Measurements from ENCODE around the gene ST8SIA2. TPM values are rescaled to one million over a fixed set of nuclear protein-coding genes. Genes with fewer than 3 reads are reported as not detected.
A peak's percentile ranks its signal among the peaks of the same experiment; 100 is the strongest.

ST8SIA2 gene
- total RNA-seq, 1 experiment from 2014 or later, result 0.43 TPM

- no peaks in the 10 kb centered on the region for H3K36me3 ChIP-seq (ENCODE audit: insufficient read depth, low read length, poor library complexity, severe bottlenecking)
- intact Hi-C loops (cut with micrococcal nuclease; ENCODE audit: unreplicated experiment), result loop anchor here (5.0 kb wide), 1 partner anchor 326 kb away; no protein-coding TSS in a partner anchor
- no peak overlapping the region for H3K27ac ChIP-seq (ENCODE audit: low read depth, low read length, poor library complexity, severe bottlenecking)
- CTCF ChIA-PET, result interaction anchor here (1.4 kb wide), 1 partner anchor 323 kb away, joined by 12 read pairs; no protein-coding TSS in a partner anchor
- no peak for TF ChIP-seq EZH2 (IDR thresholded peaks at IDR 0.05; ENCODE audit: borderline replicate concordance, low read depth, low read length, poor library complexity, severe bottlenecking)
- TF ChIP-seq CTCF (conservative IDR thresholded peaks at IDR 0.05; ENCODE audit: low read depth, low read length), result peak; percentile 49
- peak; percentile 47 for DNase-seq (ENCODE audit: low spot score)
- no peak overlapping the region for H3K4me3 ChIP-seq (ENCODE audit: low read depth, low read length, poor library complexity, severe bottlenecking)
- no peaks in the 10 kb centered on the region for H3K9me3 ChIP-seq (ENCODE audit: low read depth, low read length, poor library complexity, severe bottlenecking)
- no peaks in the 10 kb centered on the region for H3K4me1 ChIP-seq (ENCODE audit: insufficient read depth, low read length, poor library complexity, severe bottlenecking)
- BruUV-seq (replicated peaks), result no TSS peak
- POLR2A ChIA-PET (ENCODE audit: low non-redundant PET), result no interaction called here
- peaks cover 97% of the 10 kb centered on the region for H3K27me3 ChIP-seq (replicated peaks; ENCODE audit: insufficient read depth, low read depth, low read length, poor library complexity)
These were observed 2.0 kb upstream of the ST8SIA2 start for GRCh38 chr15:92391640-92392039.

GRCh38 chr15:92392462-92392861, 1.2 kb upstream of the ST8SIA2 start:
- Histone ChIP-seq H3K4me3 (ENCODE audit: low read depth, low read length, poor library complexity, severe bottlenecking) (no peak overlapping the region), H3K36me3 (ENCODE audit: insufficient read depth, low read length, poor library complexity, severe bottlenecking) (no peaks in the 10 kb centered on the region), H3K9me3 (ENCODE audit: low read depth, low read length, poor library complexity, severe bottlenecking) (no peaks in the 10 kb centered on the region), H3K27me3 (replicated peaks; ENCODE audit: insufficient read depth, low read depth, low read length, poor library complexity) (peaks cover 97% of the 10 kb centered on the region), H3K4me1 (ENCODE audit: insufficient read depth, low read length, poor library complexity, severe bottlenecking) (no peaks in the 10 kb centered on the region), H3K27ac (ENCODE audit: low read depth, low read length, poor library complexity, severe bottlenecking) (no peak overlapping the region)
- intact Hi-C loops (cut with micrococcal nuclease; ENCODE audit: unreplicated experiment), result loop anchor here (5.0 kb wide), 1 partner anchor 325 kb away; no protein-coding TSS in a partner anchor
- DNase-seq (ENCODE audit: low spot score), result no peak
- POLR2A ChIA-PET (ENCODE audit: low non-redundant PET), result no interaction called here
- BruUV-seq (replicated peaks), result no TSS peak
- CTCF ChIA-PET, result no interaction called here
- TF ChIP-seq CTCF (conservative IDR thresholded peaks at IDR 0.05; ENCODE audit: low read depth, low read length) (no peak), EZH2 (IDR thresholded peaks at IDR 0.05; ENCODE audit: borderline replicate concordance, low read depth, low read length, poor library complexity, severe bottlenecking) (no peak)

GRCh38 chr15:92393980-92394308, 263 bp downstream of the ST8SIA2 start:
- POLR2A ChIA-PET (ENCODE audit: low non-redundant PET), result no interaction called here
- Histone ChIP-seq H3K9me3 (ENCODE audit: low read depth, low read length, poor library complexity, severe bottlenecking) (no peaks in the 10 kb centered on the region), H3K36me3 (ENCODE audit: insufficient read depth, low read length, poor library complexity, severe bottlenecking) (no peaks in the 10 kb centered on the region), H3K4me1 (ENCODE audit: insufficient read depth, low read length, poor library complexity, severe bottlenecking) (no peaks in the 10 kb centered on the region), H3K27me3 (replicated peaks; ENCODE audit: insufficient read depth, low read depth, low read length, poor library complexity) (peaks cover 88% of the 10 kb centered on the region), H3K4me3 (ENCODE audit: low read depth, low read length, poor library complexity, severe bottlenecking) (peak overlapping the region; percentile 37), H3K27ac (ENCODE audit: low read depth, low read length, poor library complexity, severe bottlenecking) (no peak overlapping the region)
- BruUV-seq (replicated peaks), result no TSS peak
- CTCF ChIA-PET, result interaction anchor here (1.2 kb wide), 1 partner anchor 321 kb away, joined by 4 read pairs; no protein-coding TSS in a partner anchor
- TF ChIP-seq EZH2 (IDR thresholded peaks at IDR 0.05; ENCODE audit: borderline replicate concordance, low read depth, low read length, poor library complexity, severe bottlenecking) (no peak), CTCF (conservative IDR thresholded peaks at IDR 0.05; ENCODE audit: low read depth, low read length) (no peak)
- no peak for DNase-seq (ENCODE audit: low spot score)
- intact Hi-C loops (cut with micrococcal nuclease; ENCODE audit: unreplicated experiment), result loop anchor here (5.0 kb wide), 1 partner anchor 323 kb away; no protein-coding TSS in a partner anchor

Data from A673 (cell line).